GM12878 (cell line): Measurements from ENCODE around the gene TMEM272.

ENCODE experiments used
- CEBPB ChIP-seq, 2 experiments: fragments of 150-350 bp in 1 of 2; IDR thresholded peaks; 2 replicates each; pipeline ENCODE4 v1.6.1; 2012 to 2014; ENCODE audit warnings: low read depth in 2 of 2, low read length in 2 of 2, borderline replicate concordance in 1 of 2, inconsistent platforms in 1 of 2
- CHD4 ChIP-seq: fragments of 200-600 bp; sonication (generic); IDR thresholded peaks from 2 replicates; pipeline ENCODE4 v1.6.1; 2016; ENCODE audit warnings: mild to moderate bottlenecking
- CREB1 ChIP-seq: IDR thresholded peaks from 2 replicates; pipeline ENCODE4 v1.6.1; 2012; ENCODE audit warnings: low read depth, mild to moderate bottlenecking, inconsistent platforms
- CTCF ChIP-seq, 3 experiments: IDR thresholded peaks in 2 of 3; conservative IDR thresholded peaks in 1 of 3; 2 replicates each; pipeline ENCODE4 v1.5.1; 2011; ENCODE audit warnings: low read depth in 3 of 3, low read length in 3 of 3, mild to moderate bottlenecking in 3 of 3, control low read depth in 2 of 3, moderate library complexity in 2 of 3, inconsistent platforms in 1 of 3, mixed read lengths in 1 of 3; ENCODE audit not compliant: control insufficient read depth in 2 of 3, insufficient read depth in 1 of 3; ENCODE audit errors: extremely low read depth in 1 of 3
- EP300 ChIP-seq, 2 experiments: fragments of 150-350 bp in 1 of 2; IDR thresholded peaks; 2 replicates each; pipeline ENCODE4 v1.6.1; 2011 to 2012; ENCODE audit warnings: low read depth in 2 of 2, low read length in 2 of 2, borderline replicate concordance in 1 of 2, improper control_type of control experiment in 1 of 2, inconsistent platforms in 1 of 2; ENCODE audit not compliant: control insufficient read depth in 1 of 2
- KAT2A ChIP-seq: conservative IDR thresholded peaks from 2 replicates; pipeline ENCODE4 v1.6.1; 2011; ENCODE audit warnings: low read depth, low read length; ENCODE audit not compliant: control insufficient read depth
- POLR2A ChIP-seq: IDR thresholded peaks from 2 replicates; pipeline ENCODE4 v1.6.1; 2011; ENCODE audit warnings: low read depth, mild to moderate bottlenecking, low read length
- POLR2AphosphoS5 ChIP-seq: IDR thresholded peaks from 2 replicates; pipeline ENCODE4 v1.6.1; 2011; ENCODE audit warnings: mild to moderate bottlenecking, low read length, inconsistent platforms
- RELA ChIP-seq: fragments of 450-650 bp; IDR thresholded peaks from 2 replicates; pipeline ENCODE4 v1.8.0; 2014; ENCODE audit warnings: borderline replicate concordance; ENCODE audit not compliant: partially characterized antibody
- TAF1 ChIP-seq: IDR thresholded peaks from 2 replicates; pipeline ENCODE4 v1.6.1; 2011; ENCODE audit warnings: mild to moderate bottlenecking, low read depth, low read length, borderline replicate concordance
- TCF7 ChIP-seq: IDR thresholded peaks from 2 replicates; pipeline ENCODE4 v1.6.1; 2014; ENCODE audit warnings: antibody characterized with exemption, borderline replicate concordance
- USF2 ChIP-seq: IDR thresholded peaks from 2 replicates; pipeline ENCODE4 v1.6.1; 2011; ENCODE audit warnings: low read depth, low read length, improper control_type of control experiment, borderline replicate concordance
- ZNF24 ChIP-seq: fragments of 450-650 bp; IDR thresholded peaks from 2 replicates; pipeline ENCODE4 v1.6.1; 2017; ENCODE audit warnings: antibody characterized with exemption, mild to moderate bottlenecking

GRCh38 chr13:51763486-51763885 is 81.5 kb downstream of the TMEM272 start:
- no peak for TF ChIP-seq CTCF (IDR thresholded peaks at IDR 0.05 in 2 of 3, conservative IDR thresholded peaks at IDR 0.05 in 1 of 3; ENCODE audit: control insufficient read depth in 2 of 3, extremely low read depth in 1 of 3, insufficient read depth in 1 of 3, low read depth in 3 of 3, low read length in 3 of 3)
- no peak for TF ChIP-seq TCF7
- no peak for TF ChIP-seq USF2
- no peak for TF ChIP-seq CREB1
- TF ChIP-seq POLR2A, result no peak
- no peak for TF ChIP-seq ZNF24
- no peak for TF ChIP-seq RELA
- no peak for TF ChIP-seq POLR2AphosphoS5
- no peak for TF ChIP-seq KAT2A
- TF ChIP-seq TAF1, result no peak
- TF ChIP-seq CHD4, result no peak
- no peak for TF ChIP-seq EP300 (IDR thresholded peaks at IDR 0.05; ENCODE audit: borderline replicate concordance in 1 of 2, control insufficient read depth in 1 of 2, low read depth in 2 of 2, low read length in 2 of 2)
- TF ChIP-seq CEBPB (IDR thresholded peaks at IDR 0.05; ENCODE audit: borderline replicate concordance in 1 of 2, low read depth in 2 of 2, low read length in 2 of 2), result no peak
